Measurements from ENCODE around the gene MDH2.
"Not testable (repeated sequence)": the region's sequence is repeated elsewhere in the genome, so short reads cannot be mapped to it uniquely, and the experiment has no call there.

Gene MDH2

DNA sequence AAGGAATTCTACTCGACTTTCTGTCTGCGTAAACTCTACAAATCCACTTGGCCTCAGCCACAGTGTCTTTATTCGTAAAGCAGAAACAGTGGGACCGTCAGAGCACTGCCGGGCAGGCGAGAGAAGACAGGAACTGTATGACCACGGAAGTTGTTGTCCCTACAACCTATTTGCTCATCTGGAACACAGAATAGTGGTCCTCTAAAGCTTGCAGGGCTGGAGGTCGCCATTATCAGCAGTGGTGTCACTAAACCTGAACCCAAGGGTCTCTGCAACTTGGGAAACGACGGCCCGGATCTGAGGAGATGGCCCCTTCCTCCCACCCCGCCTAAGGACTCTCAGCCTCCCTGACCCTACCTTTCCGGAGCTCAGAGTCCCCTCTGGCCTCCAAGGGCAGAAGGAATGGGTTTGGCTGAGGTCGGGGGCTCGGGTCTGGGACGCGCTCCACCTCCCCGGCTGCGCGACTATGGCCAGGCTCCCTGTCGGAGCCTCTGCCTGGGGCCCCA is 548 bp upstream of the MDH2 start:
- WGBS (ENCODE audit: insufficient coverage, insufficient read length) = no CpG with 5 or more reads among the region's 21 CpGs
- H3K9me3 ChIP-seq (ENCODE audit: control insufficient read depth, insufficient read depth, low read length) = no peaks in the 10 kb centered on the region
- no peaks in the 10 kb centered on the region for H3K27me3 ChIP-seq (ENCODE audit: control insufficient read depth, insufficient read depth, low read length)
- H3K4me1 ChIP-seq (ENCODE audit: control insufficient read depth, insufficient read depth, low read length) = peaks cover 2% of the 10 kb centered on the region; the same call in 1 of the 2 replicates
- H3K27ac ChIP-seq (ENCODE audit: low read length) = no peak overlapping the region
- no peak for DNase-seq (ENCODE audit: low read depth, low spot score)
- 0 out of 2 replicates have a peak, but pooled peaks cover 6% of the 10 kb centered on the region for H3K36me3 ChIP-seq (ENCODE audit: control insufficient read depth, insufficient read depth, low read length)
- peak overlapping the region; percentile 93 for H3K4me3 ChIP-seq (ENCODE audit: low read length)

- no CpG with 5 or more reads among the region's 9 CpGs for WGBS (ENCODE audit: insufficient coverage, insufficient read length)
- Histone ChIP-seq H3K27ac (ENCODE audit: low read length) (no peak overlapping the region), H3K4me3 (ENCODE audit: low read length) (peak overlapping the region; percentile 93; the same call in 1 of the 2 replicates), H3K4me1 (ENCODE audit: control insufficient read depth, insufficient read depth, low read length) (peaks cover 2% of the 10 kb centered on the region; the same call in 1 of the 2 replicates), H3K27me3 (ENCODE audit: control insufficient read depth, insufficient read depth, low read length) (no peaks in the 10 kb centered on the region), H3K9me3 (ENCODE audit: control insufficient read depth, insufficient read depth, low read length) (no peaks in the 10 kb centered on the region), H3K36me3 (ENCODE audit: control insufficient read depth, insufficient read depth, low read length) (0 out of 2 replicates have a peak, but pooled peaks cover 6% of the 10 kb centered on the region)
- DNase-seq (ENCODE audit: low read depth, low spot score) = no peak
Measured at GRCh38 chr7:76048668-76048988, 722 bp downstream of the MDH2 start.

GRCh38 chr7:76049295-76049694 is 1.4 kb downstream of the MDH2 start:
- Histone ChIP-seq H3K4me1 (ENCODE audit: control insufficient read depth, insufficient read depth, low read length) (peaks cover 2% of the 10 kb centered on the region; the same call in 1 of the 2 replicates), H3K27ac (ENCODE audit: low read length) (no peak overlapping the region), H3K27me3 (ENCODE audit: control insufficient read depth, insufficient read depth, low read length) (no peaks in the 10 kb centered on the region), H3K4me3 (ENCODE audit: low read length) (no peak overlapping the region; the same call in 1 of the 2 replicates), H3K36me3 (ENCODE audit: control insufficient read depth, insufficient read depth, low read length) (0 out of 2 replicates have a peak, but pooled peaks cover 6% of the 10 kb centered on the region), H3K9me3 (ENCODE audit: control insufficient read depth, insufficient read depth, low read length) (no peaks in the 10 kb centered on the region)
- no CpG with 5 or more reads among the region's 6 CpGs for WGBS (ENCODE audit: insufficient coverage, insufficient read length)
- no peak for DNase-seq (ENCODE audit: low read depth, low spot score)

- H3K27me3 ChIP-seq (ENCODE audit: control insufficient read depth, insufficient read depth, low read length) = no peaks in the 10 kb centered on the region
- no peak overlapping the region for H3K4me3 ChIP-seq (ENCODE audit: low read length)
- DNase-seq (ENCODE audit: low read depth, low spot score) = no peak
- H3K36me3 ChIP-seq (ENCODE audit: control insufficient read depth, insufficient read depth, low read length) = peaks cover 8% of the 10 kb centered on the region; the same call in 1 of the 2 replicates
- H3K27ac ChIP-seq (ENCODE audit: low read length) = no peak overlapping the region
- peaks cover 2% of the 10 kb centered on the region; the same call in 1 of the 2 replicates for H3K4me1 ChIP-seq (ENCODE audit: control insufficient read depth, insufficient read depth, low read length)
- no peaks in the 10 kb centered on the region for H3K9me3 ChIP-seq (ENCODE audit: control insufficient read depth, insufficient read depth, low read length)
- no CpG with 5 or more reads among the region's 5 CpGs for WGBS (ENCODE audit: insufficient coverage, insufficient read length)
Measured at GRCh38 chr7:76050545-76050944, 2.6 kb downstream of the MDH2 start.

DNA sequence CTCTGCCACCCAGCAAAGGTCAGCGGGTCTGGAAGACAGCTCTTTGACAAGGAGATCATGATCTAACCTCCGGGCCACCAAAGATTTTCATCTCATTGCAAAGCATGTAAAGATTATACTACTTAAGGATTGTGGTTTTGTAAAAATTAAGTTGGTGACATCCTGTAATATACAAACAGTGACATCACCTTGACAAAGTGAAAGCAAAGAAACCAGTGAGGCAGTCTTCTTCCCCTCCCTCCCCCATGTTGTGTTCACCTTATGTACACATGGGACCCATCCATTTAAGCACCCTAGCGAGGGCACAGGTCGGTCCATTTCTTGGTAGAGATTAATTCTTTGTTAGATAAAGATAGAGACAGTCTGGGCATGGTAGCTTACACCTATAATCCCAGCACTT is 3.9 kb downstream of the MDH2 start:
- H3K4me3 ChIP-seq (ENCODE audit: low read length) = no peak overlapping the region
- peaks cover 2% of the 10 kb centered on the region; the same call in 1 of the 2 replicates for H3K4me1 ChIP-seq (ENCODE audit: control insufficient read depth, insufficient read depth, low read length)
- no peaks in the 10 kb centered on the region for H3K27me3 ChIP-seq (ENCODE audit: control insufficient read depth, insufficient read depth, low read length)
- no peak overlapping the region for H3K27ac ChIP-seq (ENCODE audit: low read length)
- no peak for DNase-seq (ENCODE audit: low read depth, low spot score)
- WGBS (ENCODE audit: insufficient coverage, insufficient read length) = no CpG with 5 or more reads among the region's 4 CpGs
- H3K9me3 ChIP-seq (ENCODE audit: control insufficient read depth, insufficient read depth, low read length) = no peaks in the 10 kb centered on the region
- H3K36me3 ChIP-seq (ENCODE audit: control insufficient read depth, insufficient read depth, low read length) = peaks cover 8% of the 10 kb centered on the region; the same call in 1 of the 2 replicates

GRCh38 chr7:76052681-76053080 is 4.8 kb downstream of the MDH2 start:
- H3K9me3 ChIP-seq (ENCODE audit: control insufficient read depth, insufficient read depth, low read length); DNase-seq (ENCODE audit: low read depth, low spot score); H3K4me1 ChIP-seq (ENCODE audit: control insufficient read depth, insufficient read depth, low read length); H3K4me3 ChIP-seq (ENCODE audit: low read length); H3K27ac ChIP-seq (ENCODE audit: low read length); H3K27me3 ChIP-seq (ENCODE audit: control insufficient read depth, insufficient read depth, low read length): not testable (repeated sequence)
- H3K36me3 ChIP-seq (ENCODE audit: control insufficient read depth, insufficient read depth, low read length) = peaks cover 10% of the 10 kb centered on the region
- no CpG with 5 or more reads among the region's 8 CpGs for WGBS (ENCODE audit: insufficient coverage, insufficient read length)

- H3K9me3 ChIP-seq (ENCODE audit: control insufficient read depth, insufficient read depth, low read length) = no peaks in the 10 kb centered on the region
- H3K4me1 ChIP-seq (ENCODE audit: control insufficient read depth, insufficient read depth, low read length) = peaks cover 2% of the 10 kb centered on the region; the same call in 1 of the 2 replicates
- no peaks in the 10 kb centered on the region for H3K27me3 ChIP-seq (ENCODE audit: control insufficient read depth, insufficient read depth, low read length)
- no peak for DNase-seq (ENCODE audit: low read depth, low spot score)
- H3K36me3 ChIP-seq (ENCODE audit: control insufficient read depth, insufficient read depth, low read length) = peaks cover 17% of the 10 kb centered on the region
- WGBS (ENCODE audit: insufficient coverage, insufficient read length) = no CpG with 5 or more reads among the region's 6 CpGs
- H3K27ac ChIP-seq (ENCODE audit: low read length) = no peak overlapping the region
- no peak overlapping the region for H3K4me3 ChIP-seq (ENCODE audit: low read length)
Measured at GRCh38 chr7:76053461-76053860, 5.6 kb downstream of the MDH2 start.

DNA sequence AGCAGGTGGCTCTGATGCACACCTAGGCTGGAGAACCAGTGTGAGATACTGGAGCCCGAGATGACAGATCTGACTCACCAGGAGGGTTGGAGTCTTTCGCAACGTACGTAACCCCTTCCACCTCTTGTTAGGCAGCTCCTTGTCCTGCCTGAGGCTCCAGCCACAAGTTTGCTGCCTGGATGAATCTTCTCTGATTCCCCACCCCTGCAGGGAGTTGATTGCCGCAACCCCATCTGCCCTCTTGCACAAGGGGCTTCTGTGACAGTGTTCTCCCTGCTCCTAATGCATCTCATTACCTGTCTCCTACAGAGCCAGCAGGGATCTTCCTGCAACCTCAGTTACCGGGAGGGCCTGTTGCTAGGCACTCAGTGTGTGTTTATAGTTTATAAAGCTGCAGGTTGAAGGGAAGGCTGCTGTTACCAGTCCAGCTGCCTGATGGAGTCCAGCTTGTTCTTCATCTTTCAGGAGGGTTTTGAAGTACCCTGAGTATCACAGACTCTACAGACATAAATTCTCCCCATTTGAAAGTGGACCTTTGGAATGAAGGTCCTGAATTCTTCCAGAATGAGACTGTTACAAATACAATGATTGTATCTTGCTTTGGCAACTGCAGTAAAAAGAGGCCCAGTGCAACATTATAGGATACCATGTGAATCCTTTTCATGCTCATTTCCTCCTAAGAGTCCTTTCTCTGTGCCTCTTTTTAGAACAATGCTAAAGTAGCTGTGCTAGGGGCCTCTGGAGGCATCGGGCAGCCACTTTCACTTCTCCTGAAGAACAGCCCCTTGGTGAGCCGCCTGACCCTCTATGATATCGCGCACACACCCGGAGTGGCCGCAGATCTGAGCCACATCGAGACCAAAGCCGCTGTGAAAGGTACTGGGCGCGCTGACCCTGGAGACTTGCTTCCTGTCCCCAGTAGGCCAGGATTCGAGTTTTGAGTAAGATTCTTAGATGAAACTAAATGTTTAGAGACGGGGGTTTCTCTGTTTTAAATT is 6.5 kb downstream of the MDH2 start:
- WGBS (ENCODE audit: insufficient coverage, insufficient read length) = no CpG with 5 or more reads among the region's 18 CpGs
- Histone ChIP-seq H3K27ac (ENCODE audit: low read length) (no peak overlapping the region), H3K27me3 (ENCODE audit: control insufficient read depth, insufficient read depth, low read length) (no peaks in the 10 kb centered on the region), H3K4me1 (ENCODE audit: control insufficient read depth, insufficient read depth, low read length) (no peaks in the 10 kb centered on the region), H3K4me3 (ENCODE audit: low read length) (no peak overlapping the region), H3K9me3 (ENCODE audit: control insufficient read depth, insufficient read depth, low read length) (no peaks in the 10 kb centered on the region), H3K36me3 (ENCODE audit: control insufficient read depth, insufficient read depth, low read length) (peaks cover 24% of the 10 kb centered on the region)
- no peak for DNase-seq (ENCODE audit: low read depth, low spot score)

- Histone ChIP-seq H3K9me3 (ENCODE audit: control insufficient read depth, insufficient read depth, low read length) (no peaks in the 10 kb centered on the region), H3K4me3 (ENCODE audit: low read length) (no peak overlapping the region), H3K4me1 (ENCODE audit: control insufficient read depth, insufficient read depth, low read length) (no peaks in the 10 kb centered on the region), H3K36me3 (ENCODE audit: control insufficient read depth, insufficient read depth, low read length) (peaks cover 39% of the 10 kb centered on the region), H3K27me3 (ENCODE audit: control insufficient read depth, insufficient read depth, low read length) (no peaks in the 10 kb centered on the region), H3K27ac (ENCODE audit: low read length) (no peak overlapping the region)
- no peak for DNase-seq (ENCODE audit: low read depth, low spot score)
- WGBS (ENCODE audit: insufficient coverage, insufficient read length) = no CpG with 5 or more reads among the region's 7 CpGs
Measured at GRCh38 chr7:76056241-76056640, 8.3 kb downstream of the MDH2 start.

DNA sequence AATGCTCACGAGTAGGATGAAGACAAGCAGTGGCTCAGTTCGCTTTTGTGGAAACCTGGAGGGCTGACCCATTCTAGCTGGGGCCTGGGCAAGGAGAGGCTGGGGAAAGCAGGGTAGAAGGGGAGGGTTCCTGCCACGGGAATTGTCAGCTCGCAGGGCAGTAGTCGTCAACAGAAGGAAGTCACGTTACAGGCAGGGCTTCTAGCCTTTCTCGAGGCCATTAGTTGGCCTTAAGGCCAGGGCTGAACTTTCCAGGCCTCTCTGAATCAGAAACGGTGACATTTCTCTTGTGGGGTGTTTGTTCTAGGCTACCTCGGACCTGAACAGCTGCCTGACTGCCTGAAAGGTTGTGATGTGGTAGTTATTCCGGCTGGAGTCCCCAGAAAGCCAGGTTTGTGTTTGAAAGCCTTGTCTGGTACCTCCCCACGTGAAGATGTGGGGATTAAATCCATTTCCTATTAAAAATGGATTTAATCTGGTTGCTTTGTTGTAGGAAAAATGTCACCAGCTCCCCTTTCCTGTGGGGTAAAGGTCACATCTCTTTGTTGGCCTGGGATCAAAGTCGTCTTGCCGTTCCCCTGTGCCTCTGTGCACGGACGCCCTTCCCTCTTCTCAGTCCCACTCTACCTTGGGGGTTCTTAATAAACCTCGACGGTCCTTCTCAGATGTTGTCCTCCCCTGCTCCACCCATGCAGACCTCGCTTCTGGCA is 9.4 kb downstream of the MDH2 start:
- DNase-seq (ENCODE audit: low read depth, low spot score) = no peak
- no peaks in the 10 kb centered on the region for H3K4me1 ChIP-seq (ENCODE audit: control insufficient read depth, insufficient read depth, low read length)
- H3K27me3 ChIP-seq (ENCODE audit: control insufficient read depth, insufficient read depth, low read length) = no peaks in the 10 kb centered on the region
- peaks cover 43% of the 10 kb centered on the region for H3K36me3 ChIP-seq (ENCODE audit: control insufficient read depth, insufficient read depth, low read length)
- no peaks in the 10 kb centered on the region for H3K9me3 ChIP-seq (ENCODE audit: control insufficient read depth, insufficient read depth, low read length)
- WGBS (ENCODE audit: insufficient coverage, insufficient read length) = no CpG with 5 or more reads among the region's 18 CpGs
- no peak overlapping the region for H3K27ac ChIP-seq (ENCODE audit: low read length)
- no peak overlapping the region for H3K4me3 ChIP-seq (ENCODE audit: low read length)

Data from iPS DF 6.9 (cell line).